GM19238 (cell line): ENCODE measurements around the gene MYH3.
A peak's percentile ranks its signal among the peaks of the same experiment; 100 is the strongest.

Source experiments
- DNase-seq: peaks from one replicate; pipeline ENCODE4 v3.0.0; 2011; ENCODE audit warnings: low spot score; ENCODE audit not compliant: insufficient read length

The MYH3 gene

GRCh38 chr17:10649602-10650001 lies 7.5 kb downstream of the MYH3 start:
- no peak for DNase-seq

- DNase-seq, result no peak
Observed at GRCh38 chr17:10648956-10649355, 8.2 kb downstream of the MYH3 start.

GRCh38 chr17:10648381-10648780 lies 8.7 kb downstream of the MYH3 start:
- DNase-seq, result no peak

GRCh38 chr17:10646392-10646990 lies 10.6 kb downstream of the MYH3 start:
- peak; percentile 32 for DNase-seq

GRCh38 chr17:10640475-10640874 lies 16.6 kb downstream of the MYH3 start:
- no peak for DNase-seq

- no peak for DNase-seq
Observed at GRCh38 chr17:10638151-10638550, 19.0 kb downstream of the MYH3 start.

GRCh38 chr17:10635290-10635689 lies 21.8 kb downstream of the MYH3 start:
- DNase-seq, result no peak

GRCh38 chr17:10633738-10634379 lies 23.2 kb downstream of the MYH3 start:
- DNase-seq, result peak; percentile 53

- DNase-seq, result no peak
Observed at GRCh38 chr17:10631701-10632100, 25.4 kb downstream of the MYH3 start.

- no peak for DNase-seq
Observed at GRCh38 chr17:10631048-10631700, 25.9 kb downstream of the MYH3 start.

GRCh38 chr17:10629706-10630105 lies 27.4 kb downstream of the MYH3 start:
- no peak for DNase-seq

- no peak for DNase-seq
Observed at GRCh38 chr17:10628756-10629155, 28.4 kb downstream of the MYH3 start.

GRCh38 chr17:10626390-10626789 lies 30.7 kb downstream of the MYH3 start:
- no peak for DNase-seq

- no peak for DNase-seq
Observed at GRCh38 chr17:10624969-10625368, 32.1 kb downstream of the MYH3 start.

- DNase-seq, result no peak
Observed at GRCh38 chr17:10623737-10624338, 33.3 kb downstream of the MYH3 start.

- DNase-seq, result no peak
Observed at GRCh38 chr17:10622617-10623485, 34.3 kb downstream of the MYH3 start.

- no peak for DNase-seq
Observed at GRCh38 chr17:10621397-10621796, 35.7 kb downstream of the MYH3 start.

GRCh38 chr17:10620823-10621222 lies 36.3 kb downstream of the MYH3 start:
- no peak for DNase-seq

- DNase-seq, result peak; percentile 67
Observed at GRCh38 chr17:10618202-10618635, 38.9 kb downstream of the MYH3 start.

- DNase-seq, result no peak
Observed at GRCh38 chr17:10617120-10617505, 40.0 kb downstream of the MYH3 start.

GRCh38 chr17:10616502-10617119 lies 40.5 kb downstream of the MYH3 start:
- peak; percentile 63 for DNase-seq
